Endometrial microvascular endothelial cells (primary cell): Measurements from ENCODE around the gene PLD4. TPM values are rescaled to one million over a fixed set of nuclear protein-coding genes. Genes with fewer than 3 reads are reported as not detected.
"Not testable (repeated sequence)": the region's sequence is repeated elsewhere in the genome, so short reads cannot be mapped to it uniquely, and the experiment has no call there.

Source experiments
- in situ Hi-C: cut with HindIII; loops from 2 replicates; pipeline ENCODE4 v1.10.0; 2017; ENCODE audit warnings: low sequenced_read_pairs, low pct_unique_long_range_greater_than_20kb; ENCODE audit errors: inconsistent ontology term
- total RNA-seq: library from RNA; depleted of rRNA; stranded (reverse); fragments of >200 nt; gene quantifications from one replicate; pipeline ENCODE4 v1.2.3, GENCODE V29; 2015; ENCODE audit errors: inconsistent ontology term

PLD4 gene
- total RNA-seq, 1 donor from 2014 or later: not detected

DNA sequence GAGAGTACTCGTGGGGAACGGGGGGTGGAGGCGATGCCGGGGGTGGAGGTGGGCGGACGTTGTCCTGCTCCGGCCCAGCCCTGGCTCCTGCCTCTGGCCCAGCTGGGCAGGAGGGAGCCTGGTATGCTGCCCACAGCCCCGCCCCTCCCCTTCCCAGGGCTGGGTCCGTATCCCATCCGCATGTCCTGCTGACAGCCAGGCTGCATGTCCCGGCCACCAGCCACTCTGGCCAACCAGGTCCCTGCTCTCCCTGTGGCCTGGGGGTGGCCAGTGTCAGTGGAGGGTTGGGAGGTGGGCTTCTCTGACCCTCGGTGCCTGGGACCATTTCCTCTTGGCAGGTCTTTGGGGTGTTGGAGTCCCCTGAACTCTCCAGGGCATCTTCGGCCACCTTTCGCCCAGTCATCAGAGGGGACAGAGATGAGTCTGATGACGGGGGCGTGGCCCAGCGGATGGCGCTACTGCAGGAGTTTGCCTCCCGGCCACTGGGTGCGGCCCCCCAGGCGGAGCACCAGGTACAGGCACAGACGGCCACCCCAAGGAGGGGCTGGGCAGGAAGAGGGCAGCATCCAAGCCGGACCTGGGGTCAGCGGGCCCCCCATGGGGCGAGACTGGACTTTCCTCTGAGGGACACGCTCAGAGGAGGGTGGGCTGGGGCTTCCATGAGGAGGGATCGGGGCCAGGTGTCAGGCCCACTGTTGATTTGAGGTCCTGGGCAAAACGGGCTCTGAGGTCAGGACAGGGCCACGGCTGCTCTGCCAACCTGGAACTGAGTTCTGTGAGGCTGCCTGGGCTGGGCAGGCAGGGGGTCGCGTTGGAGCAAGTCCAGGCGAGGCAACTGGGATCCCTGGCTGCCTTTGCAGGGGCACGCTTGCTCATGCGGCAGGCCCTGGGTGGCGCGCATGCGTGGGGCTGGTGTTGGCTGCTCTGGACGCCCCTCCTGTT is 39.4 kb upstream of the PLD4 start:
- in situ Hi-C loops: no loop called here

DNA sequence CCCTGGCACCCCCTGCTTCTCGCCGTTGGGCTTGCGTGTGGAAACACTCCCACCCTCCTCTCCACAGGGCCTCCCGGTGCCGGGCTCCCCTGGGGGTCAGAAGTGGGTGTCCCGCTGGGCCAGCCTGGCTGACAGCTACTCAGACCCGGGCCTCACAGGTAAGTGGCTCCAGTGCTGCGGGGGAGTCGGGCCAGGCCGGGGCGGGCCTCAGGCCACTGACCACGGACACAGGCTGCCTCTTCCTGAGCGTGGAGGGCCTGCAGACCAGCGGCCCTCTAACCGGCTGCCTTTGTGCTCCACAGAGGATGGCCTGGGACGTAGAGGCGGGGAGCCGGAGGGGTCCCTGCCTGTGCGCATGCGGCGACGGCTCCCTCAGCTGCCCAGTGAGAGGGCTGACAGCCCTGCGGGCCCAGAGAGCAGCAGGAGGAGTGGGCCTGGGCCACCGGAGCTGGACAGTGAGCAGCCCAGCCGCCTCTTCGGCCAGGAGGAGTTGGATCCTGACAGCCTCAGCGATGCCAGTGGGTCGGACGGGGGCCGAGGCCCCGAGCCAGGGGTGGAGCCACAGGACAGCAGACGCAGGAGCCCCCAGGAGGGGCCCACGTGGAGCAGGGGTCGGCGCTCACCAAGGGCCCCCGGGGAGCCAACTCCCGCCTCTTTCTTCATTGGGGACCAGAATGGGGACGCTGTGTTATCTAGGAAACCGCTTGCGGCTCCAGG is 38.5 kb upstream of the PLD4 start:
- in situ Hi-C loops: no loop called here

DNA sequence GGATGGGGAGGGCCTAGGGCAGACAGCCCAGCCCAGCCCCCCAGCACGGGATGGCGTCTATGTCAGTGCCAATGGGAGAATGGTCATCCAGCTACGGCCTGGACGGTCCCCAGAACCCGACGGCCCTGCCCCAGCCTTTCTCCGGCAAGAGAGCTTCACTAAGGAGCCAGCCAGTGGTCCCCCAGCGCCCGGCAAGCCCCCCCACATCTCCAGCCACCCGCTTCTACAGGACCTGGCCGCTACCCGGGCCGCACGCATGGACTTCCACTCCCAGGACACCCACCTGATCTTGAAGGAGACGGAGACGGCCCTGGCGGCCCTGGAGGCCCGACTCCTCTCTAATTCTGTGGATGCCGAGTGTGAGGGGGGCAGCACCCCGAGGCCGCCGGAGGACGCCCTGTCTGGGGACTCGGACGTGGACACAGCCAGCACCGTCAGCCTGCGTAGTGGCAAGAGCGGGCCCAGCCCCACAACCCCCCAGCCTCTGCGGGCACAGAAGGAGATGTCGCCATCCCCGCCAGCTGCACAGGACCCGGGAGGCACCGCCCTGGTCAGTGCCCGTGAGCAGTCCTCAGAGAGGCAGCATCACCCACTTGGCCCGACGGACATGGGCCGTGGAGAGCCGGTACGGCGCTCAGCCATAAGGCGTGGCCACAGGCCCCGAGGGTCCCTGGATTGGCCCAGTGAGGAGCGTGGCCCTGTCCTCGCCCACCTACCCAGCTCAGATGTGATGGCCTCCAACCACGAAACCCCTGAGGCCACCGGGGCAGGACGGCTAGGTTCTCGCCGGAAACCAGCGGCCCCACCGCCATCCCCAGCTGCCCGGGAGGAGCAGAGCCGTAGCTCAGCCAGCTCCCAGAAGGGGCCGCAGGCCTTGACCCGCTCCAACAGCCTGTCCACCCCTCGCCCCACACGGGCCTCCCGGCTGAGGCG is 37.7 kb upstream of the PLD4 start:
- in situ Hi-C loops: no loop called here

DNA sequence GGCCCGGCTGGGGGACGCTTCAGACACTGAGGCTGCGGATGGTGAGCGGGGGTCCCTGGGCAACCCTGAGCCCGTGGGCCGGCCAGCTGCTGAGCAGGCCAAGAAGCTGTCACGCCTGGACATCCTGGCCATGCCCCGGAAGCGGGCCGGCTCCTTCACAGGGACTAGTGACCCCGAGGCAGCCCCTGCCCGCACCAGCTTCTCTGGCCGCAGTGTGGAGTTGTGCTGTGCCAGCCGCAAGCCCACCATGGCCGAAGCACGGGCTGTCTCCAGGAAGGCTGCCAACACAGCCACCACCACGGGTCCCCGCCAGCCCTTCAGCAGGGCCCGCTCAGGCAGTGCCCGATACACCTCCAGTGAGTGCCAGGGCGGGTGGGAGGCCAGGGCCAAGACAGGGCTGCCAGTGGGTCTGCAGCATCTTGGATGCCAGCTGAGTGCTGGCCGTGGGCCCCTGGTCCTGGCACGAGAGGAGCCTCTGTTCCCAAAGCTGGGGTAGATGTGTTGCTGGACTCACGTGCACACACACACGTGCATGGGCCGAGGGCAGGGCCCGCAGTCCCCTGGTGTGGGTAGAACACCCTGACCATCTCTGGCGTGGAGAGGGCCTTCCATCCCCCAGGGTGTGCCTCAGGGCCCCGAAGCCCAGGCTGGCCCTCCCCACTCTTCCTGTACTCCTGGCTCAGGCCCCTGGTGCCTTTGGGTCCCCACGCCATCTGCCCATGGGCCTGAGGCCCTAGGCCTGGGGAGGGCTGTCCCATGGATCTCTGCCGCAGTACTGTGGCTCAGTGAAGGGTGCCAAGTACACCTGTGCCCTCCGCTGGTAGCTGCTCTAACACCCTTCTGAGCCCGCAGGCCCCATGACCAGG is 36.8 kb upstream of the PLD4 start:
- in situ Hi-C loops: no loop called here

DNA sequence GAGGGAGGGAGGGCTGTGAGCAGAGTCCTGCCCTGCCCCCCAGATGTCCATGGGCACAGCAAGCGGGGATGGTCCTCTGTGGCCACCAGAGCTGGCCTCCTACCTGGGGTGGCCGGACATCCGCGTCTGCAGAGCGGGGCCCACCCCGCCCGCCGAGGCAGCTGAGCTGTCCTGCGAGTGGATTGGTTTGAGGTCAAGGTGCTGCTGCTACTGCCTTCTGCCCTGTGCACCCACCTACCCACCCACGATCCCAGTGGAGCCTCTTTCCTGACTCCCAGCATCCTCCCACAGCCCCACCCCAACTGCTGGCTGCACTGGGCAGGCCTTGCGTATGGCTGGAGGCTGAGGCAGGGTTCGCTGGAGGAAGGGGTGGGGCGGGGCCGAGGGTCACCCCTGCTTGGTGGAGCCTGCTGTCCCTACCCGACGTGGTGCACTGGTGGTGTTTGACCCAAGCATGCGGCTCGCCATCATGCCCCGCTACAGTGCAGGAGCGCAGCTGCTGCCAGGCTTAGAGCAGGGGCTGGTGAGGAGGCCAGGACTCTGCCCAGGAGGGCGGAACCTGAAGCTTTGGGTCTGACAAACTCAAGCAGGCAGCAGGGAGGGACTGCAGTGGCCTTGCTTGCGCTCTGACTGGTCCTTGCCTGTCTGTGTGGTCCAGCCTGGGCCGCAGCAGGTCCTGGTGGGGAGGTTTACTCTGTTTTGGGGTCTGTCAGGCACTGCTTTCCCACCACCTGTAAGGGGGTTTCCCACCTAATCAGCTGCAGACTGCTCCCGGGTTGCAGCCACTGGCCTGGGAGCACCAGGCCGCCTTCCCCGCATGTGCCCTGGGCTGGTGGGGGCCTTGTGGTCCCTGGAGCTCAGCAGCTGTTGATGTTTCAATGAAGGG is 35.9 kb upstream of the PLD4 start:
- in situ Hi-C loops: no loop called here

DNA sequence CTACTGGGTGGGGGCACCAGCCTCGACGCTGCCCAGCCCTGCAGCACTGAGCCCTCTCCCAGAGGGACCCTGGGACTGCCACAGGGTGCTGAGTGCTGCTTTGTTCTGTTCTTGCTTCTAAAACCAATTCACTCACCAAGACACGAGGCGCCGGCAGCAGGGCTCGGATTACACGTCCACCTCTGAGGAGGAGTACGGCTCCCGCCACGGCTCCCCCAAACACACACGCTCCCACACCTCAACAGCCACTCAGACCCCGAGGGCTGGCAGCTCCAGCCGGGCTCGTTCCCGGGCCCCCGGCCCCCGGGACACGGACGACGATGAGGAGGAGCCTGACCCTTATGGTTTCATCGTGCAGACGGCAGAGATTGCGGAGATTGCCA is 35.3 kb upstream of the PLD4 start:
- in situ Hi-C loops: no loop called here

DNA sequence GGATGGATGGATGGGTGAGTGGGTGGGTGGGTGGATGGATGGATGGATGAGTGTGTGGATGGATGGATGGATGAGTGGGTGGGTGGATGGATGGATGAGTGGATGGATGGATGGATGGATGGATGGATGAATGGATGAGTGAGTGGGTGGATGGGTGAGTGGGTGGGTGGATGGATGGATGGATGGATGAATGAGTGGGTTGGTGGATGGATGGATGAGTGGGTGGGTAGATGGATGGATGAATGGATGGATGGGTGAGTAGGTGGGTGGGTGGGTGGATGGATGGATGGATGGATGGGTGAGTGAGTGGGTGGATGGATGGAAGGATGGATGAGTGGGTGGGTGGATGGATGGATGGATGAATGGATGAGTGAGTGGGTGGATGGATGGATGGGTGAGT is 34.4 kb upstream of the PLD4 start:
- in situ Hi-C loops: not testable (repeated sequence)

DNA sequence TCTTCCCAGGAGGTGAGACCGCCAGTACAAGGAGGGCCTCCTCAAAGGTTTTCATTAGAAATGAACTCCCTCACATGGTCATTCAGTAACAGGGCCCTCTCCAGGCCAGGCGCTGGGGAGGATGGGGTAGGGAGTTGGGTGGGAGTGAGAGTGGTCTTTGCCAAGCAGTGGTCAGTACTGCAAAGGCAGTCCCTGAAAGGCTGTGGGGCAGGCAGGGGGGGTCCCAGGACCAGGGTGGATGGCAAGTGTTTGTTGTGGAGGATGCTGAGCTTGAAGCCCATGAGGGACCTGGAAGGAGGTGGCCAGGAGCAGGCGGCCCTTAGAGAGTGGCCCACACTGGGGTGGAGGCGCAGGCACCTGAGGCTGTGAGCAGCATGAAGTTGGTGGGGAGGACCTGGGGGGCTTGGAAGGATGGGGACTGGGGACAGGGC is 33.5 kb upstream of the PLD4 start:
- in situ Hi-C loops: no loop called here

DNA sequence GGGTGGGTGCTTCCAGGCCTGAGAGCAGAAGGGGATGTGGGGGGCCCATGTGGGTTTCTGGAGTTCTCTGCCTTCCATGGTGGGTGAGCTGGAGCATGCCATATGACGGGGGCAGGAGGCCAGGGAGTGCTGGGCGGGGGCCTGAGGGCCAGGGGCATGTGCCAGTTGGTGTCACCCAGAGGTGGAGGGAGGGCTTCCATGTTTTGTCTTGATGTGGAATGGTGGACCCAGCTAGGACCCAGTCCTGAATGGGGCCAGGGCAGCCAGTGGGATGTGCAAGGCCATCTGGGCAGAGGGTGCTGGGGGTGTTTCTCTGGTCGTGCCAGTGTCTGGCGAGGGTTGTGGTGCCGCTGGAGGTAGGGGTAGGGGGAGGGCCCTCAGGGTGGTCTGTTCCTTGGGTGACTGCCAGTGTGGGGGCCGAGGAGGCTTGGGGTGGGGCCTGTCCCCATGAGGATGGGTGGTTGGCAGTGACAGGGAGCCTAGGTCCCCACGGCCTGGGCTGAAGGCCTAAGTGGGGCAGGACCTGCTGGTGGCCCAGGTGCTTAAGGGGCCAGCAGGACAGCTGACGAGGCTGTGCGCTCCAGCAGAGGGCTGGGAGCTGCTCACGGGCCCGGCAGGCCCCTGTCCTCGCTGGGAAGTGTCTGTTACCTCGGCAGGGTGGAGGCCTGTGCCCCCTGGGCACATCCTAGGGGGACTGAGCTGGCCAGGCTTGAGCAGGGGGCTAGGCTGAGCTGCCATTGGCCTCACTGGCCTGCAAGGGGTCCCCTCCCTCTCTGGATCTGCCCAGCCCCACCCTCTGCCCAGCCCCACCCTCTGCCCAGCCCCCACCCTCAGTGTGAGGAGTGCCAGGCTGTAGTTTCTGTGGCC is 32.8 kb upstream of the PLD4 start:
- in situ Hi-C loops: no loop called here

DNA sequence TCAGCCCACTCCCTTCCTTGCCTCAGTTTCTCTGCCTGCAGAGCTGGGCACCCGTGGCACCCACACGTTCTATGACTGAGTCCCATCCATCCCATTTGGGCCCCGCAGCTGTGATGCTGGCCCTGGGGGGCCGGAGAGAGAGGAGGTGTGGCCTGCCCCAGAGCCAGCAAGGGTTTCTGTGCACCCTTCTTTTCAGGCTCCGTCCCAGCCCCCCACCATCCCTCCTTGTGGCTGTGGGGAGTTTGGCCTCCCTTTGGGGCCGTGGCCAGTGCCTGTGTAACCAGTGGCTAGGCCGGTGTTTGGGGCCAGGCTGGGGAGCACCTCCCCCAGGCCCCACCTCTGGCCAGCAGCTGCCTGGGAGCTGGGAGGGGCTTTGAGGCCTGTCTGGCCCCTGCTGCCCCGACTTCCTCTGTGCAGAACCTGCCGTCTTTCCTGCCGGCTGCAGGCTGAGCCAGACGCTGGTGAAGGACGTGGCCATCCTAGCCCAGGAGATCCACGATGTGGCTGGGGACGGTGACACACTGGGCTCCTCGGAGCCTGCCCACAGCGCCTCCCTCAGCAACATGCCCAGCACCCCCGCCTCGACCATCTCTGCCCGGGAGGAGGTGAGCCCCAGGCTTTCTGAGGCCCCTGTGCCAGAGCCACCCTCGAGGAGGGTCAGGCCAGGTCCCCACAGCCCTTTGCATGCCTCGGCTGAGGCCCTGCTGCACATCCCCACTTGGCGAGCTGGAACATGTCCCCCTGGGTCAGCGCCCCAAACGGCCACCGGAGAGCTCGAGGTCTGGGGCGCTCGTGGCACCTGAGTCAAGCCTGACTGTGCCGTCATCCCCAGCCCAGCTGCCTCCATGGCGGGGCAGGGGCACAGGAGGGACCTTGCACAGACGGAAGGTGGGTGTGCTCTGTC is 31.9 kb upstream of the PLD4 start:
- in situ Hi-C loops: no loop called here

DNA sequence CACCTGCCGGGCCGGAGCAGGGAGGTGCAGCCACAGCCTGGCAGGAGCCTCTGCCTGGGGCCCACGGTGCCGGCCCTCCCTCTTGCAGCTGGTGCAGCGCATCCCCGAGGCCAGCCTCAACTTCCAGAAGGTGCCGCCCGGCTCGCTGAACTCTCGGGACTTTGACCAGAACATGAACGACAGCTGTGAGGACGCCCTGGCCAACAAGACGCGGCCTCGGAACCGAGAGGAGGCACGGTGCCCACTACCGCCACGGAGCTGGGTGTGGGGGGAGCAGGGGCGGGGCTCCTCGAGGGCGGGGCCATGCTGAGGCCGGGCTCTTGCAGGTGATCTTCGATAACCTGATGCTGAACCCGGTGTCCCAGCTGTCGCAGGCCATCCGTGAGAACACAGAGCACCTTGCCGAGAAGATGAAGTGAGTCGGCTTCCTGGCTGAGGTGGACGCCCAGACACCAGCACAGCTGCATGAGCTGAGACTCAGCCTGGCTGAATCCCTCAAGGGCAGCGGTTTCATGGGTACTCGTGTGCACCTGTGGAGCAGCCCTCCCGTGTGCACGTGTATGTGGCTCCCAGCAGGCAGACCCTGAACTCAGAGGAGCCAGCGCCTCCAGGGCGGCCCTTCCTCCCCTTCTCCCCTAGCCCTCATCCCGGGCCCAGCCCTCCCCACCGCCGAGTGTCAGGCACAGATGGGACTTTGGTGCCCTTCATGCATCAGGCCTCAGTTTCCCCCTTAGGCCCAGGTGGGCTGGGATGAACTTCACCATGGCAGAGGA is 31.1 kb upstream of the PLD4 start:
- in situ Hi-C loops: no loop called here

DNA sequence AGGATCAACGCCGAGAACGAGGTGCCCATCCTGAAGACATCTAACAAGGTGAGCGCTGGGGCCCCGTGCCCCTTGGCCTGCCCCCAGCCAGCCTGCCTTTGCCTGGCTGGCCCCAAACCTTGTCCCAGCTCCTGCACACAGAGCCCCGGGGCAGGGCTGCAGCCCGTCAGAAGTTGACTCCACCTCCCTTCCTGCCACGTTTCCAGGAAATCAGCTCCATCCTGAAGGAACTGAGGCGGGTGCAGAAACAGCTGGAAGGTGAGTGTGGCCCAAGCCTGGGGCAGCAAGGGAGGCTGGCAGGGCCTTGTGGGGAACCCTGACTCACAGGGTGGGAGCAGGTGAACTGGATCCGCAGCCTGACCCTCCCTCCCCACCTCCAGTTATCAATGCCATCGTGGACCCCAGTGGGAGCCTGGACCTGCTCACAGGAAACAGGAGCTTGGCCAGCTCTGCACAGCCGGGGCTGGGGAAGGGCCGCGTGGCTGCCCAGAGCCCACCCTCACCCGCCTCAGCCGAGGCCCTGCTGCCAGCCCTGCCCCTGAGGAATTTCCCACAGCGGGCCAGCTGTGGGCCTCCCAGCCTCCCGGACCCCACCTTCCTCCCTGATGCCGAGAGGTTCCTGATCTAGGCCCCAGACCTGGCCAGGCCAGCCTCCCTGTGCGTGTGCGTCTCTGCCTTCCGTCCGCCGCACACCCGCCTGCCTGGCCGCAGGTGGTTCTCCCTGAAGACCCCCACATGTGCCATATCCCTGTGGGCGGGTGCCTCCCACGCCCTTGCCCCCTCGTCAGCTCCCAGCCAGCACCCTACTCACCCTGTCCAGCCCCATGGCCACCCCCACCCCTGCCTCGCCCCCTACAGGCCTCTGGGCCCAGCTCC is 30.1 kb upstream of the PLD4 start:
- in situ Hi-C loops: no loop called here

DNA sequence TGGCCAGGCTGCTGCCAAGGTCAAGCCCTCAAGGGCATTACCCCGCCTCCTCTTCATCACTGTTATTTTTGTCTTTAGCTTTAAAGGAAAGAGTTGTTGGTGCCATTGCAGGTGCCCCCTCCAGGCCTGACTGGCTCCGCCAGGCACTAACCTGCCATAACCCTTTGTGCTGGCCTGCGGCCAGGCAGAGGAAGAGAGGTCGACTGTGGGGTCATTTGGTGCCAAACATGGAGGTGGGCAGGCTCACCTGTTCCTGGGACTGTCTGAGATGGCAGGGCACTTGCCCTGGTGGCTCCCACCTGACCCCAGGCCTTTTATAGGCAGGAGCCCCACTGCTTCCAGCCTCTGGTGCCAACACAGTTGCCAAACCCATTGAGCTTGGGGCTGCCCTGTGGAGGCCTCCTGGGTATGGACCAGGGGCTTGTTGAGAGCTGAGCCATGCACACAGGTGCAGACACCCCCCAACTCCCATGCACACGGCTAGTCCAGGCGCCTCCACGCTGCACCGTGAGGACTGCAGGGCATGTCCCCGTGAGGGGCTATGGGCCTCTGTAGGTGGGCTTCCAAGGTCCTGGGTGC is 29.4 kb upstream of the PLD4 start:
- in situ Hi-C loops: no loop called here
